Brain microvascular endothelial cell (primary cell): ENCODE data around the gene ASAH2.
"Not testable (repeated sequence)": the region's sequence is repeated elsewhere in the genome, so short reads cannot be mapped to it uniquely, and the experiment has no call there.

Source experiments
- DNase-seq: peaks from one replicate; pipeline ENCODE4 v3.0.0-alpha.2; 2020
- H3K27ac ChIP-seq: fragments of 250-450 bp; sonication (Bioruptor Pico); 2 replicates; pipeline ENCODE4 v1.5.1; 2020; ENCODE audit warnings: mild to moderate bottlenecking, moderate library complexity
- H3K27me3 ChIP-seq: fragments of 250-450 bp; sonication (Bioruptor Pico); replicated peaks from 2 replicates; pipeline ENCODE4 v1.5.1; 2020; ENCODE audit warnings: mild to moderate bottlenecking
- H3K36me3 ChIP-seq: fragments of 250-450 bp; sonication (Bioruptor Pico); replicated peaks from 2 replicates; pipeline ENCODE4 v1.5.1; 2020; ENCODE audit warnings: mild to moderate bottlenecking
- H3K4me3 ChIP-seq: 2 replicates; pipeline ENCODE4 v1.5.1; 2011; ENCODE audit warnings: low read depth, mild to moderate bottlenecking, control low read depth, low read length, moderate library complexity
- CTCF ChIP-seq: IDR thresholded peaks from 2 replicates; pipeline ENCODE4 v1.5.1; 2011; ENCODE audit warnings: low read depth, mild to moderate bottlenecking, moderate library complexity, low read length, control low read depth, inconsistent platforms; ENCODE audit errors: missing control alignments
- in situ Hi-C: cut with HindIII; loops from 2 replicates; pipeline ENCODE4 v1.10.0; 2017; ENCODE audit warnings: low sequenced_read_pairs, low pct_ligation_motif_present

ASAH2 gene

GRCh38 chr10:50271564-50272250 is 20.4 kb upstream of the ASAH2 start:
- no peaks in the 10 kb centered on the region for H3K36me3 ChIP-seq
- H3K27ac ChIP-seq = no peak overlapping the region
- in situ Hi-C loops = no loop called here
- no peak overlapping the region for H3K4me3 ChIP-seq
- no peak for DNase-seq
- no peaks in the 10 kb centered on the region for H3K27me3 ChIP-seq
- no peak for TF ChIP-seq CTCF

GRCh38 chr10:50267877-50268276 is 16.6 kb upstream of the ASAH2 start:
- H3K36me3 ChIP-seq, DNase-seq, H3K4me3 ChIP-seq, in situ Hi-C loops, H3K27ac ChIP-seq, H3K27me3 ChIP-seq: not testable (repeated sequence)

- H3K27me3 ChIP-seq, H3K36me3 ChIP-seq, in situ Hi-C loops, H3K27ac ChIP-seq, DNase-seq, H3K4me3 ChIP-seq: not testable (repeated sequence)
These were observed 11.3 kb upstream of the ASAH2 start for GRCh38 chr10:50262625-50263024.

GRCh38 chr10:50260791-50261281 is 9.5 kb upstream of the ASAH2 start:
- no peak overlapping the region for H3K4me3 ChIP-seq
- no peak overlapping the region for H3K27ac ChIP-seq
- in situ Hi-C loops = no loop called here
- peaks cover 16% of the 10 kb centered on the region for H3K27me3 ChIP-seq
- no peak for DNase-seq
- TF ChIP-seq CTCF = no peak
- no peaks in the 10 kb centered on the region for H3K36me3 ChIP-seq

- DNase-seq = no peak
- TF ChIP-seq CTCF = no peak
- H3K27ac ChIP-seq = no peak overlapping the region
- no peaks in the 10 kb centered on the region for H3K36me3 ChIP-seq
- H3K4me3 ChIP-seq = no peak overlapping the region
- in situ Hi-C loops = no loop called here
- peaks cover 36% of the 10 kb centered on the region for H3K27me3 ChIP-seq
These were observed 3.2 kb upstream of the ASAH2 start for GRCh38 chr10:50254479-50254878.

GRCh38 chr10:50250096-50250854 is 1.0 kb downstream of the ASAH2 start:
- Histone ChIP-seq H3K27me3 (peaks cover 31% of the 10 kb centered on the region), H3K27ac (no peak overlapping the region), H3K36me3 (no peaks in the 10 kb centered on the region), H3K4me3 (no peak overlapping the region)
- in situ Hi-C loops = no loop called here
- DNase-seq = no peak
- no peak for TF ChIP-seq CTCF
